ENCODE measurements around the gene KCNF1.

Gene KCNF1

DNA sequence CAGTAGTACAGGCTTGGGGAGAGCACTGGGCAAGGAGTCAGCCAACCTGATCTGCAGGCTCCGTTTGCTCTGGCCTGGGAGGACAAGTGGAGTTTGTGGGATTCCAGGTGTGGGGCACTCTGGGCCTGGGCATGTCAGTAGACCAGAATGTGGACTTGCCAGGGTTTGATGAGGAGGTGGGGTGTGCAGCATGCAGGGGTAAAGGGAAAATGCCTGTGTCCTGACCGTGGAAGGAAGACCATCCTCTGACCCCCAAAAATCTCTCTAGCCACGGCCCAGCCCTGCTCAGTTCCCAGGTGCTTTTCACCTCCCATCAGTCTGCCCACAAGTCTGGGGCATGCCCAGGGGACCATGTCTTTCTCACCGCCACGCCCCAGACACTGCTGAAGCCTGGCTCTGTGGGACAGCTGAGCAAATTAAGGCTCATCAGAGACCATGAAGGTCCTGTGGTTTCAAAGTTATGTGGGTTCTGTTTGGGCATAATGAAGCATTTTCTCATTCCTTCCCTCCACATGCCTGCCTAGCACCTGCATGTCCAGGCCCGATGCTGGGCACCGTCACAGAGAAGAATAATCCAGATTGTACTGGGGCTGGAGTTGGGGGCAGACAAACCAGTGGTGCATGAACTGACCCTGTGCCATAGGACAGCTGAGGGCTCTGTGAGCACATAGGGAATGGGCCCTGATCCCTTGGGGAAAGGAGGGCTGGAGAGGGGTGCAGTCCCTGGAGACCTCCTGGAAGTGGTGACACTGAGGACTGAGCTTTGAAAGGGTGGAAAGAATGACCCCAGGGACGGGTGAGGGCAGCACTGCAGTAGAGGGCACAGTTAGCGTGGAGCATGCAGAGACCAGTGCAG, 6.5 kb upstream of the KCNF1 start:
- no peak for DNase-seq

DNA sequence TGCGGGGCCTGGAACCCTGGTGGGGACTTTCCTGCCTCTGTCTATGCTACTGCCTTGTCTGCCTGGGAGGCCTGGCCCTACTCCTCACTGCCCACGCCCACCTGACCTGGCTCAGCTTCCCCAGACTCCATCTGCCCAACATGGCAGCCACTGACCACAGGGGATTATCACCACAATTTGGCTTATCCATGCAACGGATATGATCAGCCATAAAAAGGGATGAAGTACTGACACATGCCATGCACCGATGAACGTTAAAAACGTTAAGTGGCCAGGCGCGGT, 5.9 kb upstream of the KCNF1 start:
- DNase-seq: no peak

DNA sequence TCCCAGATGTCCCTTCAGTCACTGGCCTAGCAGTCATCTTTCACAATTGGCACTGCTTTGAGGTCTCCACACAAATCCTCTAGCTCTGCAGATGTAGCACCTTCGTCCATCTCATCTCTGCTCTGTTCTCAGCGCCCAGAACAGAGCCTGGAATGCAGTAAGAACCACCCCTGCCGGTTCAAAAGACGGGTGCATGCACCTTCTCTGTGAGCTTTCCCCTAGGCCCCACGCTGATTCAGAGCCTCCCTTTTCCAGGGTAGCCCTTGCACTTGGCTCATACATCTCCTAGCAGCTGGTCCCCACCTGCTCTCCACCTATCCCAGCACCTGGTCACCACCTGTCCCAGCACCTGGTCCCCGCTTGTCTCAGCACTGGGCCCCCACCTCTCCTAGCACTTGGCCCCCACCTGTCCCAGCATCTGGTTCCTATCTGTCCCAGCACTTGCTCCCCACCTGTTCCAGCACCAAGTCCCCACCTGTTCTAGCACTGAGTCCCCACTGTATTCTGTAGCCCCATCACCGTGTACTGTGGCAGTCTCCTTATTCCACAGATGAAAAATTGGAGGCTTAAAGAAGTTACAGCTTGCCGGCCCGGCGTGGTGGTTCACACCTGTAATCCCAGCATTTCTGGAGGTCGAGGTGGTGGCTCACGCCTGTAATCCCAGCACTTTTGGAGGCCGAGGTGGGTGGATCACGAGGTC, 4.7 kb upstream of the KCNF1 start:
- no peak for DNase-seq

DNA sequence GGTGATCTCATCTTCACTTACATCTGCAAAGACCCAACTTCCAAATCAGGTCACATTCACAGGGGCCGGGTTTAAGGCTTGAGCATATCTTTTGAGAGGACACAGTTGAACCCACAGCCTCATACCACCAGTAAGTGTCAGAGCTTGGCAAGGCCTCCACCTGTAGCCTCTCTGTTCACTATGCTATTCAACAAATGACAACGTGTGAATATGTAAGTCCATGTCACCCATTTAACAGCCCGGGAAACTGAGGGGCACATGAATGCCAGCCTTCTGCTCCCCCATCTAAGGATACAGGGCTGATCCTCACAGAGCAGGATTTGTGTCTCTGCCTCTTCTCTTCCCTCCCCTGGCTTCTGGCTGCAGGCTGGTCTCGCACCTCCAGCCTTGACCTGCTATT, 3.5 kb upstream of the KCNF1 start:
- DNase-seq: no peak

DNA sequence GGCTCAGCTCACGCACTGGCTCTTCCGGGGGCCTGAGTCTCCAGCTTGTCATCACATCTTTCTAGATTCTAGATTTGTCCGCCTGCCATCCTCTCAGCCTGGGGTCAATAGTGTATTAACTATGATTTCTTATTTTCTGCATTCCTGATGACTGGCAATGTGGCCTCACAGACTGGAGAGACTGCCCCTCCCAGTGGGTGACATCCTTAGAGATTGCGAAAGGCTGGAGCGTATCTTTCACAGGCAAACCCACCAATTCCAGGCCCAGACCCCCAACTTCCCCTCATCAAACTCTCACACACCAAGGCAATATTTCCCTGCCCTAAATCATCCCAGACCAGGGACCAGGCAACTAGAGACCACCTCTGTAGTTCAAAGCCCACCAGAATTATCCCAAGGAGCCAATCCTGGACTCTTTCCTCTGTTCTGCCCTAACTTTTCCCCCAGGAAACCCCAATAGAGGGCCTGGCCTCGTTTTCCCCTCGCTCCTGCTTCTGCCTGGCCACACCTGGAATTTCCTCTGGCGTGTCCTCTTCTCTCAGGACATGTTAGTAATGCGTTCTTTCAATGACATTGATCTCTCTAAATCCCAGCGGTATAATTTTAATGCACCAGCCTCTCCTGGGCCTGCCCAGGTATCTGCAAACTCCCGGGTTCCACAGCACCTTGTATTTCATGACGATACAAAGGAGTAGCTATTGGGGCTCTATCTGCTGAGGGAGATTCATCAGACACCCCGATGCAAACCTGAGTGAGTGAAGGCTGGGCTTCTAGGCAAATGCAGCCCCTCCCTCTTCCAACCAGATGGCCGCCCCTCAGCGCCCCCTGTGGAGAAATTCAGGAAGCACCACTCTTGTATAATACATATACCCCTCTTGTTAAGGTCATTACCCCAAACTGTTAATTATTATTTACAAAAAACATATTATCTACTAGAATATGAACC, 2.4 kb upstream of the KCNF1 start:
- peak; percentile 80 for DNase-seq

DNA sequence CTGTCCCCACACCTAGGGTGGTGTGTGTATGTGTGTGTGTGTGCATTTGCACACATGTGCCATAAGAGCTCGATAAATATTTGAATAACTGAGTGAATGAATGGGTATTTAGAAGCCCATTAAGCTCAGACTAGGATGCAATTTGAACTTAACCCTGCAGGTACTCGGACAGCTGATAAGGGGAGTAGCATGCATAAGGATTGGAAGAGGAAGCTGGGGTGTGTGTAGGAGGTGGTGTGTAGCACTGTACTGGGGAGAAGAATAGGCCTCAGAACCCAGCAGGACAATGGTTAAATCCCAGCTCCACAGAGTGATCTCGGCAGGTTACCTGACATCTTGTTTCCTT, 1.8 kb upstream of the KCNF1 start:
- DNase-seq: peak; percentile 80

DNA sequence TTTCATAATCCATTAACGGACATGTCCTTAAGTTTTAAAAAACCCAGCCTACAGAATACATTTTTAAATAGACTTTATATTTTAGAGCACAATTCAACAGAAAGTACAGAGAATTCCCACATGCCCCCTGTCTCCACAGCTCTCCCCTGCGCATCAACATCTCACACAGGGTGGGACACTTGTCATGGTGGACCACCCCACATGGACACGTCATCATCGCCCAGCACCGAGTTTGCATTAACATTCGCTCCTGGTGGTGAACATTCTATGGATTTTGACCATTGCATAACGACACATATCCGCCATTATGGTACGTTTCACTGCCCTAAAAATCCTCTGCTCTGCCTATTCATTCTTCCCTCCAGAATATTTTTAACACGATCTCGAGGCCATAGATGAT, 1.1 kb upstream of the KCNF1 start:
- no peak for DNase-seq

DNA sequence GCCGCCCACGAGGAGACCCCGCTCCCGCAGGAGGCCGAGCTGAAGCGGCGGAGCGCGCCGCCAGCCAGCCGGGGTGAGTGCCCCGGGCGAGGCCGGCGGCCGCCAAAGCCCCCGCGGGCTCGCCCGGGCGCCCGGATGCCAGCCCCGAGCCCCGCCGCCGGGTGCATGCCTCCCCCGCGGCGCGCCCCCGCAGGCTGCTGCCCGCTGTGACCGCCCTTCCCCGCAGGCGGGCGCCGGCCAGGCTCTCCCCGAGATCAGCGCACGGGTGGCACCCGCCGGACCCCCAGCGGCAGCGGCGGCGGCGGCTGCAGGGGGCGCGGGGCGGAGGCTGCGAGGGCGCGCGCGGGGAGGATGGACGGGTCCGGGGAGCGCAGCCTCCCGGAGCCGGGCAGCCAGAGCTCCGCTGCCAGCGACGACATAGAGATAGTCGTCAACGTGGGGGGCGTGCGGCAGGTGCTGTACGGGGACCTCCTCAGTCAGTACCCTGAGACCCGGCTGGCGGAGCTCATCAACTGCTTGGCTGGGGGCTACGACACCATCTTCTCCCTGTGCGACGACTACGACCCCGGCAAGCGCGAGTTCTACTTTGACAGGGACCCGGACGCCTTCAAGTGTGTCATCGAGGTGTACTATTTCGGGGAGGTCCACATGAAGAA, 470 bp downstream of the KCNF1 start:
- no peak for DNase-seq

DNA sequence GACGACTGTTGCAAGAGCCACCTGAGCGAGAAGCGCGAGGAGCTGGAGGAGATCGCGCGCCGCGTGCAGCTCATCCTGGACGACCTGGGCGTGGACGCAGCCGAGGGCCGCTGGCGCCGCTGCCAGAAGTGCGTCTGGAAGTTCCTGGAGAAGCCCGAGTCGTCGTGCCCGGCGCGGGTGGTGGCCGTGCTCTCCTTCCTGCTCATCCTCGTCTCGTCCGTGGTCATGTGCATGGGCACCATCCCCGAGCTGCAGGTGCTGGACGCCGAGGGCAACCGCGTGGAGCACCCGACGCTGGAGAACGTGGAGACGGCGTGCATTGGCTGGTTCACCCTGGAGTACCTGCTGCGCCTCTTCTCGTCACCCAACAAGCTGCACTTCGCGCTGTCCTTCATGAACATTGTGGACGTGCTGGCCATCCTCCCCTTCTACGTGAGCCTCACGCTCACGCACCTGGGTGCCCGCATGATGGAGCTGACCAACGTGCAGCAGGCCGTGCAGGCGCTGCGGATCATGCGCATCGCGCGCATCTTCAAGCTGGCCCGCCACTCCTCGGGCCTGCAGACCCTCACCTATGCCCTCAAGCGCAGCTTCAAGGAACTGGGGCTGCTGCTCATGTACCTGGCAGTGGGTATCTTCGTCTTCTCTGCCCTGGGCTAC, 1.2 kb downstream of the KCNF1 start:
- no peak for DNase-seq

DNA sequence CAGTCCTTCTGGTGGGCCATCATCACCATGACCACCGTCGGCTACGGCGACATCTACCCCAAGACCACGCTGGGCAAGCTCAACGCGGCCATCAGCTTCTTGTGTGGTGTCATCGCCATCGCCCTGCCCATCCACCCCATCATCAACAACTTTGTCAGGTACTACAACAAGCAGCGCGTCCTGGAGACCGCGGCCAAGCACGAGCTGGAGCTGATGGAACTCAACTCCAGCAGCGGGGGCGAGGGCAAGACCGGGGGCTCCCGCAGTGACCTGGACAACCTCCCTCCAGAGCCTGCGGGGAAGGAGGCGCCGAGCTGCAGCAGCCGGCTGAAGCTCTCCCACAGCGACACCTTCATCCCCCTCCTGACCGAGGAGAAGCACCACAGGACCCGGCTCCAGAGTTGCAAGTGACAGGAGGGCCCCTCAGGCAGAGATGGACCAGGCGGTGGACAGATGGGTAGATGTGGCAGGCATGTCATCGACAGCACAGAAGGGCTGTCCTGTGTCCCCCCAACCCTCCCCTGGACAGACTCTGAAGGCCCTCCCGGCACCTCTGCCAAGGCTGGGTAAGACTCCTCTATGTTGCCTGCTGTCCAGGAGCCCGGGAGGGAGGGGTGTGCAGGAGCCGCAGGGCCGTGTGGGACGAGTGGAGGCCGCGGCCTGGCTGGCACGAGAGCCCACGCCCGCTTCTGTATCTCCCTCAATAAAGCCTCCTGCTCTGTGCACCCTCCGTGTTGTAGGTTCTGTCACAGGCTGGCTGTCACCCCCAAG, 2.0 kb downstream of the KCNF1 start:
- DNase-seq: no peak

DNA sequence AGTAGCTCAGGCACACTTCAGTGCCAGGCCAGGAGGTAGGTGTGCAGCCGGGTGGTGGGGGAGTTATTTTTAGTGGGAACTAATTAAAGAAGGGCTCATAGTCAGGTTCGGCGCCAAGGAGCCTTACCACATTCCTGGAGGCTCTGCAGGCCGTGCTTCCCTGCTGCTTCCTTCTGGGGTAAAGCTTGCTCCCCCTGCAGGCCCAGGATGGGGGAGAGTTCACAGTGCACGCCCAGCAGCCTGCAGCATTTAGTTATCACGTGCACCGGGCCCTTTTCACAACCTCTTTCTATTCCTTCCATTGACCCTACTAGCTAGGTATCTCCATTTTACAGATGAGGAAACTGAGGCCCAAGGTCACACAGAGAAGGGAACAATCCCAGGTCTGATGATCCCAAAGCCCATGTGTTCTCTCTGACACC, 2.5 kb downstream of the KCNF1 start:
- no peak for DNase-seq

DNA sequence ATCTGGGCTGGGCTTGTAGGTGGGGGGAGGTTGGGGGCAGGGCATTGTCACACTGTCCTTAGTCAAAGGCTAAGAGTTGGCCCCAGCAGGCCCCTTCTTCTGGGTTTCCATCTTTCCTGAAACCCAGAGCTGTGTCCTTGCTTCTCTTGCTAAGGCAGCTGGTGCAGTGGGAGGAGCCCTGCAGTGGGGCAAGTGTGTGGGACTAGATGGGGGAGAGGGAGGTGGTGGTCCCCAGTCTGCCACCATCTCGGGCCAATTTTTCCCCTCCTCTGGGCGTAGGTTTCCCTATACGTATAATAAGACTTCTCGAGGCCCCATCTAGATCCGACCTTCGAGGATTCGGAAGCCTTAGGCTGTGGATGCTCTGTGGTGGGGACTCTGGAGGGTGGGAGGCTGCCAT, 3.5 kb downstream of the KCNF1 start:
- DNase-seq: no peak

DNA sequence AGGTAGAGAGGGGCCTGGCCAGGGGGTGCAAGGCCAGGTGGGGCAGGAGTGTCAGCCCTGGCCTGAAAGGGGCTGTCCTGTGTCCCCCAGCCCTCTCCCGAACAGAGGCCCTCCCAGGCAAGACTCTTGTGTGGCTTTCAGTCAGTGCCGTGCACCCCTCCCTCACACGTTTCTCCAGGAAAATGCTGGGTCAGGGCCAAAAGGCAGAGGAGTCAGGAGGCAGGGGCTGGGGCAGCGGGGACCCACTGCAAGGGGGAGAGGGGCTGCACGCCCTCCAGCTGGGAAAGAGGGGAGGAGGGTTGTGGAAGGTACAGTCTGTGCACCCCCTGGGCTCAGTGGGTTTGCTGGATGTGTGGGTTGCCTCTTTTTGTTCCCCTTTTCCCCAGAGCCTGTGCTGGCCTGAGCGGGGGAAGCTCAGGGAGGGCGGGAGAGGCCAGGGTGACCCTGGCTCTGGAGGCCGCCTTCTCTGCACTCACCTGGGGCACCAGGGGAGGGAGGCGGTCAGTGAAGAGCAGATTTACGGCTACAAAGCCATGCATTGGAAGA, 4.1 kb downstream of the KCNF1 start:
- DNase-seq: no peak

DNA sequence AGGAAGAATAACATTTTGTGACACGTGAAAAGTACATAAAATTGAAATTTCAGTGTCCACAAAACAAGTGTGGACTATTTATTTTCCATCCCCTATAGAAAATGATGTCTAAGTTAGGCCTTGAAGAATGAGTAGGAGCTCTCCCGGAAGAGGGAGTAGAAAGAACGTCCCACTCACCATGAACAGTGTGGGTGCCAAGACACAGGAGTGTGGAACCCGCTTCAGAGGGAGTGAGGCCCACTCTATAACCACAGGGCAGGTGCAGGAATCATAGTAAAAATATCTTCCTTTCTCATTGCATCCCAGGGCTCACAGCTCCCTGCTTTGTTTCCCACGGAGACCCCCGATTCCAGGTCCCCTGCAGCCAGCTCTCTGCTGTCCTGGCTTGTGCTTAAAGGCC, 5.2 kb downstream of the KCNF1 start:
- DNase-seq: no peak

DNA sequence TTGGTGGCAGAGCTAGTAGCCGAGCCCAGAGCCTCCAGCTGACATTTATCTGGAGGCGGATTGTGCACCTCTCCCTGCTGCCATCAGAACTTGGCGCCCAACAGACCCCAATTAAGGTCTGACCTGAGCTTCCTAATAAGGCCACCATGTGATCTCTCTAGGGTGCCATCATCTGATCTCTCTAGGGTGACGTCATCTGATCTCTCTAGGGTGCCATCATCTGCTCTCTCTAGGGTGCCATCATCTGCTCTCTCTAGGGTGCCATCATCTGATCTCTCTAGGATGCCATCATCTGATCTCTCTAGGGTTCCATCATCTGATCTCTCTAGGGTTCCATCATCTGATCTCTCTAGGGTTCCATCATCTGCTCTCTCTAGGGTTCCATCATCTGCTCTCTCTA, 6.2 kb downstream of the KCNF1 start:
- DNase-seq: no peak

DNA sequence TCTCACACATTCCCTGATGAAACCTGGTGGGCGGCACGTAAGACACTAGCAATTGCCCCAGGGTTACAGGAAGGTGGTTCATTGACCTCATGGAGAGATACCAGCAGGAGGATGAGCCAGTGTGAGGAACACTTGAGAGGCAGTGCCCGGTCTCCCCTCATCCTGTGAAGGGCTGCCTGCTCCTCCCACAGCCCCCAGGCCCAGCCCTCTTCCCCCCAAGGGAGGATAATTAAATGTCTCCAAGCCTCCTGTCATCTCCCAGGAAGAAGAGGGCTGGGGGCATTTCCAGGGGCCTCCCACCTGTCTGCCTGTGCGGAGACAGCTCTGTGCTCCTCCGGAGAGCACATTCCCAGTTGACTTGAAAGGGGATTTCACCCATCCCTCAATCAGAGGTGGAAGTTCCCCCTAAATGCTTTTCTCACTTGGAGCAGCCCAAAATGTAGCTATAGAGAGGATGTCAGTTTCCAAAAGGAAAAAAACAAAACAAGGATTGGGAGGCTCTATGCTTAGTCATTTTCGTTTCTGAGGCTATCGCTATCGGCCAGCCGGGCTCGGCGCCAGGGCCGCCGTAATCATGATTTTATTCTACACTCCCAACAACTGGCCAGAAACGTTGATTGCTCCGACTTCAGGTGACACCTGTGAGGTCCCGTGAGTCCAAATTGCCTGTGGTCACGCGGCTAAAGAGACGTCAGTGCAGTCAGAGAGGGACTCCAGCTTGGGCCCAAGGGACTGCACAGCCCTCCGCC, 7.1 kb downstream of the KCNF1 start:
- no peak for DNase-seq

DNA sequence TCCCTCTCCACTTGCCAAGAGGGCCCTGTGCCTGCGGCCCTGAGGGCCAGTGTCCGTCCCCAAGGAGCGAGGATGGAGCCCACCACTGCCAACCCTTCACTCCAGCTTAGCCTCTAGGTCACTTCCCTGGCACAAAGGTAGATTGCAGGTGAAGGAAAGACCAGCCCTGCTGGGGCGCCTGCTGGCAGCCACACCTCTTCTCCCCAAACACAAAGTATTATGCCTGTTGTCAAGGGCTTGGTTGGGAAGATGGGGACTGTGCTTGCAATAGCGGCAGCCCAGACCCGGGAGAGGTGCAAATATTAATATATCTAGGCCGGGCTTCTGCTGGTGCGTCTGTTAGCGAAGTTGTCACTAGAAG, 7.7 kb downstream of the KCNF1 start:
- no peak for DNase-seq

DNA sequence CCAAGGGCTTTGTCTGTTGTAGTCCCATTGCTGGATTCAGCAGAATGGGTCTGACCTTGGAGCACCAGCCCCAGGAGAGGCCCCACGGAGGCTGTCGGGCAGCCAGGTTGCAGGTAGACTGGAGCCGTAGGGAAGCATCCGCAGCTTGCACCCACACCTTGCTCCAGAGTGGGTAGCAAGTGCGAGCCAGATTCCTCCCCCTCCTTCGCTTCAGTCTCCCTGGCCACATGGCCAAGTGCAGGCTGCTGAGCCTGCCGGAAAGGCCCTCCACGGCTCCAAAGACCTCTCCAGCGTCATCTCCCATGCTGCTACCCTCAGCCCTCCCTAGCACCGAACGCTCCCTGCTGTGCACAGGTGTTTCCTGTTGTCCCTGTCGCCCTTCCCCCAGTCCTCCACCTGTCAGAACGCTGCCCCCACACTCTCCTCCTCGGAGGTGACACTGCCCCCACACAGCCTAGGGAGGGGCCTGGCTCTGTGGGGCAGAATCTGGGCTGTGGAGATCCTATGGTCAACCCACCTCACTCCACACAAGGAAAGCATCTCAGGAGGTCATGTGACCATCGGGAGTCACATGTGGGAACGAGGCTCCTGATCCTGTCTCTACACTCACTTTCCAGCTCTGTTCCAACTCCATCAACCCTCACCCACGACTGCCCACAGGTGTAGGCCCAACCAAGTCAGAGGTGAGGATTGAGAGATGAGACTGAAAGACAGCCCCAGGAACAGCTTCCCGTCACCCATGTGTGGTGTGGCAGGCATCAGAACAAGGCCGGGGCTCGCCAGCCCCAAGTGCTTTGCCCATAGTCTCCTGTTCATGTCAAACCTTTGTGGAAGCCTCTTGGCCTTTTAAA, 8.3 kb downstream of the KCNF1 start:
- DNase-seq: peak; percentile 86

DNA sequence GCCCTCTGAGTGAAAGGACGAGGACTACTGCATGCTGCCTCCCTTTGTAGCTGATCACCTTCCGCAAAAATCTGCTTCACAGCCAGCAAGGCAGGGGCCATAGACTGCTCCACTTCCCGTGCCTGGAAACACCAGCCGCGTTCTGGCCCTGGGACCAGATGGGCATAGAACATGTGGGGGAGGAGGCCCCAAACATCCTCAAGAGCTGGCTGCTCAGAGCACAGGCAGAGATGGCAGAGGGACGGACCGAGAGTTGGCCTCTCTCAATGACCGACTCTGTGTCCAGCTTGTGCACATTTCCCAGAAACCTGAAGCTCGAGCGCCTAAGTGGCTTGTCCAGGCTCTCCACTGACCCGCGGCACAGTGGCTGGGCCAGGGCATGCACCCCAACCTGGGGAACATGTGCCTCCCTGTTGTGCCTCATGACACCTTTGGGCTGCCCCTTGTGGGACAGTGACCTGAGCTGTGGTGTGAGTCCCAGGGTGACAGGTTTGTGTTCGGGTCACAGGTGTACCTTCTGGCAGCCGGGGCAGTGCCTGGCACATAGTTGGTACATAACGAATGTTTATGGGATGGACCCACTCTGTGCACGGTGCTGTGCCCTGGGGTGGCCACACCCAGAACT, 9.1 kb downstream of the KCNF1 start:
- DNase-seq: no peak
